Body of pancreas (tissue), 4 donors: ENCODE results near the gene NF1. TPM values are rescaled to one million over a fixed set of nuclear protein-coding genes. Genes with fewer than 3 reads are reported as not detected.

Source experiments
- ATAC-seq: fragments of 150-250 bp; one replicate; pipeline ENCODE4 v1.9.1; 2016
- DNase-seq, 4 donors: peaks; one replicate each; pipeline ENCODE4 v3.0.0-alpha.2; 2019
- H3K27ac ChIP-seq, 4 donors: fragments of 200-600 bp; sonication (generic); 1 replicate in 3 of 4; 2 replicates in 1 of 4; pipeline versions ENCODE4 v1.5.1 to v1.6.1; 2016 to 2019; ENCODE audit warnings: mild to moderate bottlenecking in 1 of 4, mixed read lengths in 1 of 4, moderate library complexity in 1 of 4
- H3K27me3 ChIP-seq, 2 donors: fragments of 200-600 bp; sonication (generic); one replicate each; pipeline ENCODE4 v1.6.0; 2016; ENCODE audit warnings: mild to moderate bottlenecking in 1 of 2
- H3K36me3 ChIP-seq, 2 donors: fragments of 200-600 bp; sonication (generic); replicated peaks in 1 of 2; 2 replicates each; pipeline ENCODE4 v1.5.1; 2016; ENCODE audit warnings: low read depth in 2 of 2; ENCODE audit not compliant: insufficient read depth in 1 of 2
- H3K4me1 ChIP-seq: fragments of 200-600 bp; sonication (generic); one replicate; pipeline ENCODE4 v1.6.0; 2016
- H3K4me3 ChIP-seq, 2 donors: fragments of 200-600 bp; sonication (generic); 1 replicate in 1 of 2; 2 replicates in 1 of 2; pipeline ENCODE4 v1.5.1; 2016 to 2019
- H3K9me3 ChIP-seq, 3 donors: fragments of 200-600 bp; sonication (generic); 1 replicate in 2 of 3; 2 replicates in 1 of 3; pipeline ENCODE4 v1.5.1; 2016
- CTCF ChIP-seq, 7 experiments: fragments of 450-650 bp in 4 of 7; fragments of 200-600 bp in 3 of 7; sonication (generic) in 3 of 7; IDR thresholded peaks; one replicate each; pipeline ENCODE4 v1.5.1; 2016 to 2019; ENCODE audit warnings: antibody characterized with exemption in 7 of 7
- POLR2A ChIP-seq, 3 donors: fragments of 450-650 bp; IDR thresholded peaks; one replicate each; pipeline ENCODE4 v1.6.1; 2016; ENCODE audit warnings: antibody characterized with exemption in 3 of 3, mild to moderate bottlenecking in 2 of 3
- WGBS, 2 donors: methylation state at CpG; one replicate each; pipeline ENCODE4 v1.1.5; 2017; 5-methylcytosine and 5-hydroxymethylcytosine counted together
- intact Hi-C: fragments of 100-400 bp; cut with DNase I; formaldehyde crosslinking; loops from one replicate; pipeline ENCODE4 v1.15.1; 2023
- total RNA-seq, 2 donors: library from RNA; depleted of rRNA; stranded (reverse); fragments of >200 nt; gene quantifications; one replicate each; pipeline ENCODE4 v1.1.0, GENCODE V29; 2016

The NF1 gene
- total RNA-seq, 2 donors from 2014 or later: 54.7 to 57.1 TPM

- H3K4me1 ChIP-seq: no peaks in the 10 kb centered on the region
- 93 to 100% methylated on average over 5 to 7 of the region's 7 CpGs for WGBS, 2 donors
- no peaks in the 10 kb centered on the region for H3K27me3 ChIP-seq
- H3K9me3 ChIP-seq: no peaks in the 10 kb centered on the region
- ATAC-seq: no peak
- intact Hi-C loops: no loop called here
- DNase-seq: no peak
- no peaks in the 10 kb centered on the region for H3K36me3 ChIP-seq
- H3K27ac ChIP-seq: no peak overlapping the region
- no peak for TF ChIP-seq CTCF (IDR thresholded peaks at IDR 0.05)
- TF ChIP-seq POLR2A (IDR thresholded peaks at IDR 0.05): no peak
- no peak overlapping the region for H3K4me3 ChIP-seq
Observed at GRCh38 chr17:31385428-31386285, 290.9 kb downstream of the NF1 start.

GRCh38 chr17:31386542-31387075 is 291.8 kb downstream of the NF1 start:
- Histone ChIP-seq H3K4me1 (peaks cover 4% of the 10 kb centered on the region), H3K27me3 (no peaks in the 10 kb centered on the region), H3K36me3 (no peaks in the 10 kb centered on the region), H3K27ac (no peak overlapping the region), H3K4me3 (no peak overlapping the region), H3K9me3 (no peaks in the 10 kb centered on the region)
- 56 to 75% methylated on average over 3 of the region's 3 CpGs for WGBS, 2 donors
- DNase-seq (no peak), ATAC-seq (no peak)
- intact Hi-C loops: no loop called here
- TF ChIP-seq CTCF (IDR thresholded peaks at IDR 0.05) (no peak), POLR2A (IDR thresholded peaks at IDR 0.05) (no peak)

- no peaks in the 10 kb centered on the region for H3K9me3 ChIP-seq
- H3K4me3 ChIP-seq: no peak overlapping the region
- 71 to 76% methylated on average over 12 of the region's 12 CpGs for WGBS, 2 donors
- H3K36me3 ChIP-seq: no peaks in the 10 kb centered on the region
- DNase-seq (no peak), ATAC-seq (no peak)
- peaks cover 0 to 4% of the 10 kb centered on the region in 2 donors for H3K27me3 ChIP-seq
- intact Hi-C loops: no loop called here
- peaks cover 10% of the 10 kb centered on the region for H3K4me1 ChIP-seq
- no peak for TF ChIP-seq CTCF (IDR thresholded peaks at IDR 0.05)
- no peak for TF ChIP-seq POLR2A (IDR thresholded peaks at IDR 0.05)
- H3K27ac ChIP-seq: no peak overlapping the region
Observed at GRCh38 chr17:31387438-31387837, 292.7 kb downstream of the NF1 start.

GRCh38 chr17:31388351-31388750 is 293.6 kb downstream of the NF1 start:
- H3K27me3 ChIP-seq: peaks cover 0 to 4% of the 10 kb centered on the region in 2 donors
- intact Hi-C loops: no loop called here
- H3K9me3 ChIP-seq: no peaks in the 10 kb centered on the region
- WGBS, 2 donors: 71 to 82% methylated on average over 2 of the region's 2 CpGs
- no peaks in the 10 kb centered on the region for H3K36me3 ChIP-seq
- ATAC-seq: no peak
- H3K4me3 ChIP-seq: no peak overlapping the region
- no peak overlapping the region for H3K27ac ChIP-seq
- peaks cover 10% of the 10 kb centered on the region for H3K4me1 ChIP-seq
- TF ChIP-seq POLR2A (IDR thresholded peaks at IDR 0.05): no peak
- TF ChIP-seq CTCF (IDR thresholded peaks at IDR 0.05): no peak
- no peak for DNase-seq
